Measurements from ENCODE around the gene C16orf95.

- TF ChIP-seq POLR2AphosphoS5 (IDR thresholded peaks at IDR 0.05) = no peak
- TF ChIP-seq CTCF (IDR thresholded peaks at IDR 0.05) = no peak
Measured at GRCh38 chr16:87276924-87277323, 40.3 kb downstream of the C16orf95 start.
